PFSK-1 (cell line): ENCODE results near the gene FOXO3.

Experiments used
- POLR2AphosphoS5 ChIP-seq: IDR thresholded peaks from 2 replicates; pipeline ENCODE4 v1.6.1; 2012; ENCODE audit warnings: low read depth, mild to moderate bottlenecking, control low read depth, low read length, moderate library complexity
- REST ChIP-seq, 2 experiments: IDR thresholded peaks; 2 replicates each; pipeline versions ENCODE4 v1.6.1 to v1.8.0; 2011 to 2012; ENCODE audit warnings: low read depth in 2 of 2, low read length in 2 of 2, control low read depth in 1 of 2, inconsistent platforms in 1 of 2, mild to moderate bottlenecking in 1 of 2, moderate library complexity in 1 of 2; ENCODE audit not compliant: insufficient read depth in 1 of 2

DNA sequence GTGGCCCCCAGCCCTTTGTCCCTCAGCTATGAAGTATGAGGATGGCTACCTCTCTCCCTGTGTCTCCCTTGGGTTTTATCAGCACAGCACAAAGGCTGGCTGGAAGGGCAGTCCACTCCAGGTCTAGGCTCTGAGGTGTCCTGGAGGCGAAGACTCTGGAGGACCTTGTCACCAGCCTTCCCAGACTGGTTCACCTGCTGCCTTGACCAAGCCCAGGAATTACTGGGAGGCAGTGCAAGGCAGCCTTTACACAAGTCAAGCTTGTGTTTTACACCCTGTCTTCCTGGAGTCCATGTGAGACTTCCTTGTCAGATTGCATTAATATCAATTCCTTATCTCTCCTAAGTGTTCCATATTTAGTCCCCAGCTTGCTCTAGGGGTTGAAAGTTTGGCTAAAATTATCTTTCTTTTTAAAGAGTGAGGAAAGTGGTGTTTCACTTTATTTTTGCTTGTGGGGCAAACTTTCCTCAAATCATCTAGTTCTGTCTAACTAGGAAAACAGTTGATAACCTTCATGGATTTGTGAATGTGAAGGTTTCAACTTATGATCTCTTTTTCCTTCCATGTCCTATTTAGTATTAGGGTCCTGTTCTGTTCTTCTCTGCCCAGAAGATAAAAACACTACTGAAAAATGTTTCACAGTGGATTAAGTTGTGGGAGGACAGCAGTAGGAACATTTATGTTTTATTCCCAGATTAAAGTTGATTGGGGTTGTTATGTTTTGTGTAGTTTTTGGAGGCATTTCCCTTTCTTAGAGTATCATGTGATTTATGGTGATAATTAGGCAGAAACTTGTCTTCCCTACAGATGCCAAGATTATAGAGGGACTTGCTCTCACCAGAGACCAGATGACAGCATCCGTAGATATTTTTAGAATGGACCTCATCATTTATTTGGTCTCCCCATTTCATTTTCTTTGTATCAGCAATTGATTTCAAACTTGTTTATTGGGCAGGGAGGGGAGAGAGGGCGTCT is 114.8 kb downstream of the FOXO3 start:
- no peak for TF ChIP-seq REST (IDR thresholded peaks at IDR 0.05; ENCODE audit: insufficient read depth in 1 of 2, low read depth in 2 of 2, low read length in 2 of 2)
- no peak for TF ChIP-seq POLR2AphosphoS5
